Endodermal cell (in vitro differentiated cells): ENCODE measurements around the gene IGF2BP3. TPM values are rescaled to one million over a fixed set of nuclear protein-coding genes. Genes with fewer than 3 reads are reported as not detected.

Source experiments
- DNase-seq: peaks from one replicate; pipeline ENCODE4 v3.0.0-alpha.2; 2017
- H3K27ac ChIP-seq: 2 replicates; pipeline ENCODE4 v1.5.1; 2013; ENCODE audit warnings: mild to moderate bottlenecking, low read depth, low read length, moderate library complexity
- H3K27me3 ChIP-seq: 2 replicates; pipeline ENCODE4 v1.6.1; 2013; ENCODE audit warnings: mild to moderate bottlenecking, low read length, moderate library complexity; ENCODE audit not compliant: insufficient read depth, control insufficient read depth, poor library complexity, severe bottlenecking
- H3K36me3 ChIP-seq: 2 replicates; pipeline ENCODE4 v1.7.0; 2013; ENCODE audit warnings: mild to moderate bottlenecking, low read length, moderate library complexity; ENCODE audit not compliant: control insufficient read depth, insufficient read depth
- H3K4me1 ChIP-seq: one replicate; pipeline ENCODE4 v1.7.0; 2013; ENCODE audit warnings: low read length; ENCODE audit not compliant: control insufficient read depth, insufficient read depth
- H3K4me3 ChIP-seq: 2 replicates; pipeline ENCODE4 v1.5.1; 2013; ENCODE audit warnings: mild to moderate bottlenecking, low read length, moderate library complexity
- H3K9ac ChIP-seq: 2 replicates; pipeline ENCODE4 v1.6.1; 2013; ENCODE audit warnings: mild to moderate bottlenecking, low read length, moderate library complexity; ENCODE audit not compliant: poor library complexity, severe bottlenecking; ENCODE audit errors: extremely low read depth
- H3K9me3 ChIP-seq: 2 replicates; pipeline ENCODE4 v1.6.1; 2013; ENCODE audit warnings: mild to moderate bottlenecking, low read length, moderate library complexity; ENCODE audit not compliant: control insufficient read depth
- H3K27ac Mint-ChIP-seq: 2 replicates; pipeline ENCODE4 v1.8.0; 2020; ENCODE audit warnings: mixed read lengths
- H3K27me3 Mint-ChIP-seq: 2 replicates; pipeline ENCODE4 v1.8.0; 2021; ENCODE audit warnings: mild to moderate bottlenecking, mixed read lengths; ENCODE audit not compliant: insufficient read depth
- H3K36me3 Mint-ChIP-seq: 2 replicates; pipeline ENCODE4 v1.8.0; 2020; ENCODE audit warnings: low read depth, mixed read lengths
- H3K4me1 Mint-ChIP-seq: 2 replicates; pipeline ENCODE4 v1.8.0; 2020; ENCODE audit warnings: mixed read lengths
- H3K4me3 Mint-ChIP-seq: 2 replicates; pipeline ENCODE4 v1.8.0; 2020; ENCODE audit warnings: mild to moderate bottlenecking, moderate library complexity, mixed read lengths
- H3K9me3 Mint-ChIP-seq: 2 replicates; pipeline ENCODE4 v1.8.0; 2020; ENCODE audit warnings: mild to moderate bottlenecking, mixed read lengths
- WGBS, 2 experiments: methylation state at CpG; one replicate each; pipeline versions ENCODE4 v1.1.5 to v1.1.7; 2013; ENCODE audit warnings: missing lambda C conversion rate in 2 of 2, mixed read lengths in 1 of 2; ENCODE audit not compliant: insufficient coverage in 1 of 2, insufficient read length in 1 of 2; 5-methylcytosine and 5-hydroxymethylcytosine counted together
- total RNA-seq, 2 donors: library from RNA; stranded (reverse); fragmentation: NEBNext Ultra II Directional in 1 of 2; extraction: Animal tissue kit (Norgen Biotek cat#: 25700) in 1 of 2; gene quantifications; 2 replicates in 1 of 2; 3 replicates in 1 of 2; pipeline ENCODE4 v1.2.1, GENCODE V29; 2021
- TF ChIP-seq, protein P1 (sequence below): fragments of 200-600 bp; sonication (generic); conservative IDR thresholded peaks from 2 replicates; pipeline ENCODE4 v1.5.0; 2021; ENCODE audit warnings: antibody characterized with exemption, mild to moderate bottlenecking

IGF2BP3 gene
- total RNA-seq, 2 donors from 2014 or later: 114 to 123 TPM

DNA sequence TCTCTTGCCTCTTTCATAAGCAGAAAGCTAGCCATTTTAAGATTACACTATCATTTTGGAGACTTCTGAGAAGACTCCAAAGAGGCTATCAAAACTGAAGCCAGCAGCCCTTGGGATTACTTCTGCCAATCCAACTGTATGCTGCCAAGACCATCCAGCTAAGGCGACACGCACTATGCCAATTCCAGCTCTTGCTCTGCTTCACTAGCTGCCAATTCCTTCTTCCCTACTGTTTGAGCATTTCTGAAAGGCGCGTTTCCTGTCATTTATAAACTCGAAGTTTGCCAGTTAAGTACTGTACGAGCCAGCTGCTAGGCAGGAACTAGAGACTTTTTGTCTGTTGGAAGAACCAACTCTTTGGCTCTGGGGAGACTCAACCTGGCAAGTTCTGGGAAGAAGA lies 134.7 kb downstream of the IGF2BP3 start:
- H3K27me3 ChIP-seq: no peaks in the 10 kb centered on the region
- Mint-ChIP-seq H3K4me1 (peaks cover 3% of the 10 kb centered on the region), H3K27me3 (no peaks in the 10 kb centered on the region), H3K4me3 (no peak overlapping the region), H3K27ac (peak overlapping the region; percentile 13), H3K36me3 (peaks cover 86% of the 10 kb centered on the region), H3K9me3 (no peaks in the 10 kb centered on the region)
- H3K27ac ChIP-seq: no peak overlapping the region
- H3K9me3 ChIP-seq: peaks cover 20% of the 10 kb centered on the region
- 95% methylated on average over 4 to 6 of the region's 6 CpGs for WGBS, 2 experiments
- TF ChIP-seq, protein P1, sequence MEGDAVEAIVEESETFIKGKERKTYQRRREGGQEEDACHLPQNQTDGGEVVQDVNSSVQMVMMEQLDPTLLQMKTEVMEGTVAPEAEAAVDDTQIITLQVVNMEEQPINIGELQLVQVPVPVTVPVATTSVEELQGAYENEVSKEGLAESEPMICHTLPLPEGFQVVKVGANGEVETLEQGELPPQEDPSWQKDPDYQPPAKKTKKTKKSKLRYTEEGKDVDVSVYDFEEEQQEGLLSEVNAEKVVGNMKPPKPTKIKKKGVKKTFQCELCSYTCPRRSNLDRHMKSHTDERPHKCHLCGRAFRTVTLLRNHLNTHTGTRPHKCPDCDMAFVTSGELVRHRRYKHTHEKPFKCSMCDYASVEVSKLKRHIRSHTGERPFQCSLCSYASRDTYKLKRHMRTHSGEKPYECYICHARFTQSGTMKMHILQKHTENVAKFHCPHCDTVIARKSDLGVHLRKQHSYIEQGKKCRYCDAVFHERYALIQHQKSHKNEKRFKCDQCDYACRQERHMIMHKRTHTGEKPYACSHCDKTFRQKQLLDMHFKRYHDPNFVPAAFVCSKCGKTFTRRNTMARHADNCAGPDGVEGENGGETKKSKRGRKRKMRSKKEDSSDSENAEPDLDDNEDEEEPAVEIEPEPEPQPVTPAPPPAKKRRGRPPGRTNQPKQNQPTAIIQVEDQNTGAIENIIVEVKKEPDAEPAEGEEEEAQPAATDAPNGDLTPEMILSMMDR: no peak
- H3K4me1 ChIP-seq: no peaks in the 10 kb centered on the region
- H3K9ac ChIP-seq: no peak overlapping the region
- peaks cover 88% of the 10 kb centered on the region for H3K36me3 ChIP-seq
- H3K4me3 ChIP-seq: no peak overlapping the region
- no peak for DNase-seq

DNA sequence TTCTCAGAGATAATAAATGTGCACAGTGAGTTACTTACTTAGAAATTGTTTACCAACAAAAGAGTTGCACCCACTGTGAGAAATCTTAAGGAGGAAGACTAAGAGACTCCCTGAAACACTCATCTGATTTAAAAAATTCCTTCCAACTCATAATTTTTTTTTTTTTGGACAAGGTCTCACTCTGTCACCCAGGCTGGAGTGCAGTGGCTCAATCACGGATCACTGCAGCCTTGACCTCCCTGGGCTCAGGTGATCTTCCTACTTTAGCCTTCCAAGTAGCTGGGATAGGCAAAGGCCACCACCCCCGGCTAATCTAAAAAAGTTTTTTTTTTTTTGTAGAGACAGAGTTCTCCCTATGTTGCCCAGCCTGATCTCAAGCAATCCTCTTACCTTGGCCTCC lies 135.2 kb downstream of the IGF2BP3 start:
- Mint-ChIP-seq H3K27ac (peak overlapping the region; percentile 44), H3K36me3 (peaks cover 85% of the 10 kb centered on the region), H3K4me1 (peaks cover 3% of the 10 kb centered on the region), H3K27me3 (no peaks in the 10 kb centered on the region), H3K9me3 (no peaks in the 10 kb centered on the region), H3K4me3 (no peak overlapping the region)
- Histone ChIP-seq H3K27me3 (no peaks in the 10 kb centered on the region), H3K9me3 (peaks cover 20% of the 10 kb centered on the region), H3K4me1 (no peaks in the 10 kb centered on the region), H3K9ac (no peak overlapping the region), H3K4me3 (no peak overlapping the region), H3K36me3 (peaks cover 87% of the 10 kb centered on the region), H3K27ac (no peak overlapping the region)
- DNase-seq: no peak
- TF ChIP-seq, protein P1: no peak
- WGBS, 2 experiments: 95 to 100% methylated on average over 1 to 2 of the region's 2 CpGs

- Mint-ChIP-seq H3K36me3 (peaks cover 84% of the 10 kb centered on the region), H3K4me1 (peaks cover 3% of the 10 kb centered on the region), H3K27me3 (no peaks in the 10 kb centered on the region), H3K27ac (no peak overlapping the region), H3K9me3 (no peaks in the 10 kb centered on the region), H3K4me3 (no peak overlapping the region)
- H3K4me3 ChIP-seq: no peak overlapping the region
- H3K36me3 ChIP-seq: peaks cover 85% of the 10 kb centered on the region
- peaks cover 20% of the 10 kb centered on the region for H3K9me3 ChIP-seq
- 96 to 97% methylated on average over 4 to 5 of the region's 5 CpGs for WGBS, 2 experiments
- TF ChIP-seq, protein P1: no peak
- no peak overlapping the region for H3K9ac ChIP-seq
- H3K27ac ChIP-seq: no peak overlapping the region
- DNase-seq: no peak
- no peaks in the 10 kb centered on the region for H3K27me3 ChIP-seq
- H3K4me1 ChIP-seq: no peaks in the 10 kb centered on the region
Measured at GRCh38 chr7:23334482-23335056, 135.7 kb downstream of the IGF2BP3 start.
